ENCODE measurements around the gene GJA5.

GJA5 gene

DNA sequence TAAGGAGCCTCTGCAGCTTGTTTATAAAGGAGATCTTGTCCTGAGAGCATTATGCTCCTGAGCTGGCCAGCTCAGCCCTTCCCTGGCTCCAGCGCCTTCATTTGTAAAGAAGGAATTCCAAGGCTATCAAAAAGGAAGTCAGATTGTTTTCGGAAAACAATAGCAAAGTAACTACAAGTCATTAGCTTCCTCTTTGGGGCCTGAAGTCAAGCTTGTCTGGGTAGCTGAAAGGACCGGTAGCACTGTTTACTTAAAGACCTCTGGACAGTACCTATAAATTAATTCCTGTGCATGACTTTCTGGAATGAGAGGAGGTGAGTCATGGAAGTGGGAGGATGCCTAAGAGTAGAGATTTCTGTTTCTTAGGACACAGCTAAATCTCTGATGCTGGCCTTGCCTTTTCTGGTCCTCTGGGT lies 20.7 kb upstream of the GJA5 start:
- TF ChIP-seq, protein P1, sequence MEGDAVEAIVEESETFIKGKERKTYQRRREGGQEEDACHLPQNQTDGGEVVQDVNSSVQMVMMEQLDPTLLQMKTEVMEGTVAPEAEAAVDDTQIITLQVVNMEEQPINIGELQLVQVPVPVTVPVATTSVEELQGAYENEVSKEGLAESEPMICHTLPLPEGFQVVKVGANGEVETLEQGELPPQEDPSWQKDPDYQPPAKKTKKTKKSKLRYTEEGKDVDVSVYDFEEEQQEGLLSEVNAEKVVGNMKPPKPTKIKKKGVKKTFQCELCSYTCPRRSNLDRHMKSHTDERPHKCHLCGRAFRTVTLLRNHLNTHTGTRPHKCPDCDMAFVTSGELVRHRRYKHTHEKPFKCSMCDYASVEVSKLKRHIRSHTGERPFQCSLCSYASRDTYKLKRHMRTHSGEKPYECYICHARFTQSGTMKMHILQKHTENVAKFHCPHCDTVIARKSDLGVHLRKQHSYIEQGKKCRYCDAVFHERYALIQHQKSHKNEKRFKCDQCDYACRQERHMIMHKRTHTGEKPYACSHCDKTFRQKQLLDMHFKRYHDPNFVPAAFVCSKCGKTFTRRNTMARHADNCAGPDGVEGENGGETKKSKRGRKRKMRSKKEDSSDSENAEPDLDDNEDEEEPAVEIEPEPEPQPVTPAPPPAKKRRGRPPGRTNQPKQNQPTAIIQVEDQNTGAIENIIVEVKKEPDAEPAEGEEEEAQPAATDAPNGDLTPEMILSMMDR (IDR thresholded peaks at IDR 0.05) = no peak
- Histone ChIP-seq H3K27ac (no peak overlapping the region), H3K4me3 (no peak overlapping the region)
- DNase-seq (ENCODE audit: low spot score) = no peak

DNA sequence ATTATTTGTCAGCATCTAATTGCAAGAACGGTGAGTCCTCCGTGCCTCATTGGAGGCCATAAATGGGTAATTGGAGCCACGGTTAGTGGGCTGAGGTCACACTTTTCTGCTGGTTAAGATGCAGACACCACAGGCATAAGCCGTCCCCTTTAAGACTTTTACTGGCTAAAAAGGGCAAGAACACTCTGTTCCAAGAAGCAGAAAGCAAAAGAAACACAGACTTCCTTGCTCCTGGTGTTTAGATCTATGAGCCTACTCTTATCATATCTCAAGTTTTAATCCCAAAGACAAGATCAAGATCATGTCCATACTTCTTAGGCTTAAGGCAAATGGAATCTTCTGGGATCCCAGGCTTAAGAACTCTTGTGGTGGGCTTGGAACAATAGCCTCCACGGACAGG lies 17.3 kb upstream of the GJA5 start:
- H3K4me3 ChIP-seq = no peak overlapping the region
- no peak for DNase-seq (ENCODE audit: low spot score)
- TF ChIP-seq, protein P1 (IDR thresholded peaks at IDR 0.05) = no peak
- H3K27ac ChIP-seq = peak overlapping the region; percentile 66 to 82

DNA sequence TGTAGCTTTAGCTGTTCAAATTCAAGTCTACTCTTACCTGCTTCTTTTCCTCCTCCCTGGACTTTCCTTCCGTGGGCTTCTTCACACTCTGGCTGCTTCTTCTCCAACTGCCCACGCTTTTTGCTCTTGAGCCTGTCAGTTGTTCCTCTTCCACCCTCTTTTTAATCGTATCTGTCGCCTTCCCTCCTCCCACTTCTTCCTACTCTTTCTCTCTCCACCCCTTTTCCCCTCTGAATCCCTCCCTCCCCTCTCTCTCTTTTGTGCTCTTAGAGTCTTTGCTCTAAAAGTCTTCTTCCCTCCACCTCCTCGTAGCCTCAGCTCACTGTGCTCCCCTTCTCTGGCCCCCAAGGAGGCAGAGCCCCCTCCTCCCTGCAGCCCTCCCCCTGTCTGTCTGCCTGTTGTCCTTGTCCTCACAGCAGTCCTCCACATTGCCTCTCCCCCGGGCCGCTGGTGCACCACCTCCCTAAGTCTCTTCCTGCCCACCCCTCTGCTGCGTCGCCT lies 12.9 kb upstream of the GJA5 start:
- no peak for DNase-seq (ENCODE audit: low spot score)
- TF ChIP-seq, protein P1 (IDR thresholded peaks at IDR 0.05) = no peak
- Histone ChIP-seq H3K4me3 (peak overlapping the region; percentile 61), H3K27ac (peak overlapping the region; percentile 85 to 95)

DNA sequence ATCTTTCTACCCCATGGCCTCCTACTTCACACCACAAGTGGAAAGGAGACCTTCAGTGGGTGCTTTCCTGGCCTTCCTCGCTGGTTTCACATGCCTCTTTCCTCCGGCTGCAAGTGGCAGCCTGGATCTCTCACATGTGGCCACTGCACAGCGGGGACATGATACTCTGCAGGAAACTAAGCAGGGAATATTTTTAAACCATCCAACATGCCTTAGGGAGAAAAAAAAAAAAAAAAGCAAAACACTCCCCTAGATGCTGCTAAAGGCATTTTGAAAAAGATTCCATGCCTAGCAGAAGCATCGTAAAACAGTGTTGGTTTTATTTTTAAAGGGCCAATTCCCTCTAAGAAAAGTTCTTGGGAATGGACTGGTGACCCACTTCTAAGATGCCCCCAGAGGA lies 12.2 kb upstream of the GJA5 start:
- Histone ChIP-seq H3K4me3 (peak overlapping the region; percentile 61), H3K27ac (peak overlapping the region; percentile 85 to 95)
- TF ChIP-seq, protein P1 (IDR thresholded peaks at IDR 0.05) = no peak
- DNase-seq (ENCODE audit: low spot score) = no peak

DNA sequence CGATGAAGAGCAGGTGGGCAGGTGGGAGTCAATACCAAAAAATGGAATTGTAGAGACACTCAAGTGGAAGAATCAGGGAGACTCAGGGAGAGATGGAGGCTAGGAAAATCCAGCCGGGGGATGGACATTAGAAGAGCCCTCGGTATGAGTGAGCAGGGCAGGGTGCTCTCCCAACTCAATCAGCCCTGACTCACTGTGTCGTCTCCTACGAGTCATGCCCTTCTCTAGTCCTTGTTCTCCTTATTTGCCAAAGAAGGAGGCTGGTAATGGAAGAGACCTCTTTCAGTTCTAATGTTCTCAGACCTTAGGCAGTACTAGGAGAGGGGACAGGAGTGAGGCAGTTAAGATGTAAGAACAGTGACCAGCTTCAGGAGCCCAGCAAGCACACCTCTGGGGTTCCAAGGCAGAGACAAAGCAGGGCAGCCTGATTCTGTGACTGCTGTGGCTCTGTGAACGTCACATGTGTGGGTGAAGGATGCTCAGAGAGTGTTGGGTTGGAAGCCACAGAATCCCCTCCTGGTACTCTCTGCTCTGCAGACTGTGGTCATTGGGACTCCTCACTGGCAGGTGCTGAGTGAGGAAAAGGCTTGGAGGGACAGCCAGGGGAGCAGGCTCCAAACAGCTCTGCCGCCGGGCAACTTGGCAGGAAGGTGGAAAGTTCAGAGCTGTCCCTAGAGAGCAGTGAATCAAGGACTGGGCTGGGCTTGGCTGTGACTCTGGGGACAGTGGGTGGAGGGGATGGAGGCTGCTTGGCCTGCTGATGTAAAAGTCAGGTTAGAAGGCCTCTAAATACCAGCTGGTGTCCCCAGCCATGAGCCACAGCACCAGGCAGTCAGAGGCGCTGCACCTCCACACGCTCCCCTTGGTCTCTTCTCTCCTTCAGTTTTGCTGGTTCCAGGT lies 11.1 kb upstream of the GJA5 start:
- TF ChIP-seq, protein P1 (IDR thresholded peaks at IDR 0.05) = no peak
- DNase-seq (ENCODE audit: low spot score) = peak; percentile 94
- H3K27ac ChIP-seq = peak overlapping the region; percentile 85 to 95
- peak overlapping the region; percentile 61 for H3K4me3 ChIP-seq

DNA sequence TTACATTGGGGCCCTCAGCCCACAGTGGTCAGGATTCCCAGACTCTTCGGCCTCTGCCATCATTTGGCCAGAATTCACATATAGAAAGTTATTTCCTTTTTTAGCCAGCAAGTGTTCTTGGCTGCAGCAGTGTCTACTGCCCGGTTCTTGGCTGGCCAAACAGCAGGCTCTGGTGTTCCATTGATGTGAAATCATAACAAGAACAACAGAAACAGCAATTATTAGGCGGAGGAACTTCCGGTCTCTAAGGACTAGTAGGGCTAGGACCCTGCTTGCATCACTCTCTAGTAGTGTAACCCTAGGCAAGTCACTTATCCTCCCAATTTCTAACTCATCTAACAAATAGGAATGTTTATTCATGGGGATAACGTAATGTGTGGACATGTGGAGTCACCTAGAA lies 8.7 kb upstream of the GJA5 start:
- TF ChIP-seq, protein P1 (IDR thresholded peaks at IDR 0.05) = no peak
- peak overlapping the region; percentile 20 for H3K4me3 ChIP-seq
- H3K27ac ChIP-seq = peak overlapping the region; percentile 82 to 85
- DNase-seq (ENCODE audit: low spot score) = peak; percentile 85

DNA sequence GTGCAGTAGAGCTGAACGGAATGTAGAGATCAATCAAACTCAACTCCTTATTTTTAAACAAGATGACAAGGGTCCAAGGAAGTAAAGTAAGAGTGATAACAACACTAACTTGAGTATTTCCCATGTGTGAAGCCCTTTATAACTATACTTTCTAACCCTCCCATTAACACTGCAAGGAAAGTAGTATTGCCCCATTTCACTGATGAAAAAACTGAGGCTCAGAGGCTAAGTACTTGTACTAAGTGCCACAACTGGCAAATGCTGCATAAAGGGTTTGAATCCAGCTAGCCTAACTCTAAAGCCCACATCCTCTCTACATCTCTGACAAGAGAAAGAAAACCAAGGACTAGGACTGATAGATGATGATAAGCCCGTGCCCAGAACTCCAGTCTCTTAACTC lies 8.2 kb upstream of the GJA5 start:
- TF ChIP-seq, protein P1 (IDR thresholded peaks at IDR 0.05) = no peak
- no peak for DNase-seq (ENCODE audit: low spot score)

More for the DNA sequence above, 8.2 kb upstream of the GJA5 start:
- Histone ChIP-seq H3K27ac (peak overlapping the region; percentile 82 to 85), H3K4me3 (peak overlapping the region; percentile 20)

All from coronary artery (tissue), 2 donors.